Epithelial cell of esophagus (primary cell): ENCODE results near the gene NME2.
A peak's percentile ranks its signal among the peaks of the same experiment; 100 is the strongest.
"Not testable (repeated sequence)": the region's sequence is repeated elsewhere in the genome, so short reads cannot be mapped to it uniquely, and the experiment has no call there.

Source experiments
- DNase-seq: peaks from one replicate; pipeline ENCODE4 v3.0.0; 2010; ENCODE audit warnings: low read depth
- H3K4me3 ChIP-seq: 2 replicates; pipeline ENCODE4 v1.5.1; 2011; ENCODE audit warnings: mild to moderate bottlenecking, low read length, control low read depth
- CTCF ChIP-seq: IDR thresholded peaks from 2 replicates; pipeline ENCODE4 v1.5.1; 2011; ENCODE audit warnings: low read depth, mild to moderate bottlenecking, low read length, control low read depth, inconsistent platforms; ENCODE audit not compliant: insufficient read depth; ENCODE audit errors: missing control alignments

The NME2 gene

GRCh38 chr17:51165680-51166197, 472 bp upstream of the NME2 start:
- no peak for TF ChIP-seq CTCF
- DNase-seq = peak; percentile 42
- peak overlapping the region; percentile 86 for H3K4me3 ChIP-seq

- peak overlapping the region; percentile 86 for H3K4me3 ChIP-seq
- peak; percentile 62 for TF ChIP-seq CTCF
- peak; percentile 42 for DNase-seq
Measured at GRCh38 chr17:51166987-51167931, 1.0 kb downstream of the NME2 start.

GRCh38 chr17:51169340-51169739, 3.1 kb downstream of the NME2 start:
- no peak for TF ChIP-seq CTCF
- DNase-seq = no peak
- no peak overlapping the region for H3K4me3 ChIP-seq

- no peak for TF ChIP-seq CTCF
Measured at GRCh38 chr17:51170736-51171135, 4.5 kb downstream of the NME2 start.

GRCh38 chr17:51172030-51172429, 5.8 kb downstream of the NME2 start:
- not testable (repeated sequence) for H3K4me3 ChIP-seq, DNase-seq

More at GRCh38 chr17:51170736-51171135, 4.5 kb downstream of the NME2 start:
- H3K4me3 ChIP-seq = no peak overlapping the region
- no peak for DNase-seq

GRCh38 chr17:51180486-51180885, 14.3 kb downstream of the NME2 start:
- no peak for DNase-seq

GRCh38 chr17:51184124-51184523, 17.9 kb downstream of the NME2 start:
- H3K4me3 ChIP-seq = no peak overlapping the region
- DNase-seq = no peak
- TF ChIP-seq CTCF = no peak

More at GRCh38 chr17:51180486-51180885, 14.3 kb downstream of the NME2 start:
- TF ChIP-seq CTCF = no peak
- H3K4me3 ChIP-seq = no peak overlapping the region
